Dendritic cell treated with granulocyte-macrophage colony-stimulating factor and Interleukin-4, amounts not matched to agents 40 ng/mL and 50 ng/mL, for 4 days (primary cell): ENCODE data around the gene UBE2H.
"Not testable (repeated sequence)": the region's sequence is repeated elsewhere in the genome, so short reads cannot be mapped to it uniquely, and the experiment has no call there.

ENCODE experiments used
- H3K27ac Mint-ChIP-seq: one replicate; pipeline ENCODE4 v1.8.0; 2022; ENCODE audit warnings: mild to moderate bottlenecking, mixed read lengths
- H3K27me3 Mint-ChIP-seq: one replicate; pipeline ENCODE4 v1.8.0; 2022; ENCODE audit warnings: mild to moderate bottlenecking, mixed read lengths
- H3K36me3 Mint-ChIP-seq: one replicate; pipeline ENCODE4 v1.8.0; 2022; ENCODE audit warnings: low read depth, mixed read lengths
- H3K4me1 Mint-ChIP-seq: one replicate; pipeline ENCODE4 v1.8.0; 2022; ENCODE audit warnings: low read depth, mixed read lengths
- H3K4me3 Mint-ChIP-seq: one replicate; pipeline ENCODE4 v1.8.0; 2022; ENCODE audit warnings: mild to moderate bottlenecking, moderate library complexity, mixed read lengths
- H3K9me3 Mint-ChIP-seq: one replicate; pipeline ENCODE4 v1.8.0; 2022; ENCODE audit warnings: mixed read lengths
- intact Hi-C: fragments of 100-400 bp; cut with micrococcal nuclease; formaldehyde crosslinking; loops from one replicate; pipeline ENCODE4 v1.15.0; 2022

The UBE2H gene

GRCh38 chr7:129952653-129953560, at the start of gene UBE2H:
TSS of gene UBE2H (minus strand) at chr7:129952960. CDS start at chr7:129952555, 405 bp downstream.
- no peaks in the 10 kb centered on the region for H3K9me3 Mint-ChIP-seq
- H3K36me3 Mint-ChIP-seq = peaks cover 17% of the 10 kb centered on the region
- no peaks in the 10 kb centered on the region for H3K4me1 Mint-ChIP-seq
- no peak within 1 kb of the TSS for H3K27ac Mint-ChIP-seq
- intact Hi-C loops = loop anchor here (10.0 kb wide), 1 partner anchor 338 kb away; the partner anchor contains the start of gene NRF1
- peaks cover 7% of the 10 kb centered on the region for H3K27me3 Mint-ChIP-seq
- H3K4me3 Mint-ChIP-seq = no peak within 1 kb of the TSS

- Mint-ChIP-seq H3K27ac (no peak overlapping the region), H3K4me1 (no peaks in the 10 kb centered on the region), H3K36me3 (no peaks in the 10 kb centered on the region), H3K4me3 (no peak overlapping the region), H3K9me3 (no peaks in the 10 kb centered on the region), H3K27me3 (no peaks in the 10 kb centered on the region)
- intact Hi-C loops = no loop called here
Measured at GRCh38 chr7:129998446-129998845, 45.7 kb upstream of the UBE2H start.

- Mint-ChIP-seq H3K9me3 (no peaks in the 10 kb centered on the region), H3K27me3 (no peaks in the 10 kb centered on the region), H3K4me1 (no peaks in the 10 kb centered on the region), H3K36me3 (no peaks in the 10 kb centered on the region), H3K4me3 (no peak overlapping the region), H3K27ac (no peak overlapping the region)
- intact Hi-C loops = no loop called here
Measured at GRCh38 chr7:129997285-129997684, 44.5 kb upstream of the UBE2H start.

GRCh38 chr7:129993275-129993674, 40.5 kb upstream of the UBE2H start:
- Mint-ChIP-seq H3K36me3 (no peaks in the 10 kb centered on the region), H3K4me3 (no peak overlapping the region), H3K27me3 (peaks cover 1% of the 10 kb centered on the region), H3K4me1 (no peaks in the 10 kb centered on the region), H3K9me3 (no peaks in the 10 kb centered on the region), H3K27ac (no peak overlapping the region)
- intact Hi-C loops = no loop called here

- no peak overlapping the region for H3K27ac Mint-ChIP-seq
- H3K4me1 Mint-ChIP-seq = no peaks in the 10 kb centered on the region
- intact Hi-C loops = no loop called here
- no peaks in the 10 kb centered on the region for H3K9me3 Mint-ChIP-seq
- no peak overlapping the region for H3K4me3 Mint-ChIP-seq
- peaks cover 1% of the 10 kb centered on the region for H3K27me3 Mint-ChIP-seq
- no peaks in the 10 kb centered on the region for H3K36me3 Mint-ChIP-seq
Measured at GRCh38 chr7:129990403-129991192, 37.8 kb upstream of the UBE2H start.

GRCh38 chr7:129989466-129989865, 36.7 kb upstream of the UBE2H start:
- no peaks in the 10 kb centered on the region for H3K4me1 Mint-ChIP-seq
- peaks cover 1% of the 10 kb centered on the region for H3K27me3 Mint-ChIP-seq
- H3K9me3 Mint-ChIP-seq = no peaks in the 10 kb centered on the region
- no peak overlapping the region for H3K27ac Mint-ChIP-seq
- intact Hi-C loops = no loop called here
- no peaks in the 10 kb centered on the region for H3K36me3 Mint-ChIP-seq
- H3K4me3 Mint-ChIP-seq = no peak overlapping the region

GRCh38 chr7:129986600-129986999, 33.8 kb upstream of the UBE2H start:
- intact Hi-C loops = no loop called here
- no peaks in the 10 kb centered on the region for H3K9me3 Mint-ChIP-seq

GRCh38 chr7:129980667-129981066, 27.9 kb upstream of the UBE2H start:
- no peaks in the 10 kb centered on the region for H3K36me3 Mint-ChIP-seq
- H3K4me1 Mint-ChIP-seq = no peaks in the 10 kb centered on the region
- no peaks in the 10 kb centered on the region for H3K9me3 Mint-ChIP-seq
- H3K4me3 Mint-ChIP-seq = no peak overlapping the region
- H3K27me3 Mint-ChIP-seq = peaks cover 5% of the 10 kb centered on the region
- intact Hi-C loops = no loop called here
- no peak overlapping the region for H3K27ac Mint-ChIP-seq

More at GRCh38 chr7:129986600-129986999, 33.8 kb upstream of the UBE2H start:
- Mint-ChIP-seq H3K4me1 (no peaks in the 10 kb centered on the region), H3K4me3 (no peak overlapping the region), H3K36me3 (no peaks in the 10 kb centered on the region), H3K27me3 (peaks cover 6% of the 10 kb centered on the region), H3K27ac (no peak overlapping the region)

- intact Hi-C loops = no loop called here
- Mint-ChIP-seq H3K4me3 (no peak overlapping the region), H3K27ac (no peak overlapping the region), H3K27me3 (no peaks in the 10 kb centered on the region), H3K9me3 (no peaks in the 10 kb centered on the region), H3K36me3 (no peaks in the 10 kb centered on the region), H3K4me1 (no peaks in the 10 kb centered on the region)
Measured at GRCh38 chr7:129975309-129975708, 22.5 kb upstream of the UBE2H start.

- H3K9me3 Mint-ChIP-seq = no peaks in the 10 kb centered on the region
- intact Hi-C loops = no loop called here
- no peak overlapping the region for H3K4me3 Mint-ChIP-seq
- H3K36me3 Mint-ChIP-seq = no peaks in the 10 kb centered on the region
- H3K27me3 Mint-ChIP-seq = no peaks in the 10 kb centered on the region
- H3K4me1 Mint-ChIP-seq = no peaks in the 10 kb centered on the region
- no peak overlapping the region for H3K27ac Mint-ChIP-seq
Measured at GRCh38 chr7:129970816-129971215, 18.1 kb upstream of the UBE2H start.

GRCh38 chr7:129969881-129970446, 17.2 kb upstream of the UBE2H start:
- intact Hi-C loops = no loop called here
- no peaks in the 10 kb centered on the region for H3K36me3 Mint-ChIP-seq
- no peaks in the 10 kb centered on the region for H3K27me3 Mint-ChIP-seq
- H3K4me1 Mint-ChIP-seq = no peaks in the 10 kb centered on the region
- no peaks in the 10 kb centered on the region for H3K9me3 Mint-ChIP-seq
- no peak overlapping the region for H3K27ac Mint-ChIP-seq
- H3K4me3 Mint-ChIP-seq = no peak overlapping the region

- H3K9me3 Mint-ChIP-seq = no peaks in the 10 kb centered on the region
- no peak overlapping the region for H3K27ac Mint-ChIP-seq
- no peaks in the 10 kb centered on the region for H3K27me3 Mint-ChIP-seq
- intact Hi-C loops = no loop called here
- H3K4me1 Mint-ChIP-seq = no peaks in the 10 kb centered on the region
- H3K4me3 Mint-ChIP-seq = no peak overlapping the region
- H3K36me3 Mint-ChIP-seq = no peaks in the 10 kb centered on the region
Measured at GRCh38 chr7:129968592-129969383, 16.0 kb upstream of the UBE2H start.

- H3K27ac Mint-ChIP-seq, H3K27me3 Mint-ChIP-seq, H3K4me3 Mint-ChIP-seq, H3K9me3 Mint-ChIP-seq, H3K36me3 Mint-ChIP-seq, intact Hi-C loops: not testable (repeated sequence)
- peaks cover 19% of the 10 kb centered on the region for H3K4me1 Mint-ChIP-seq
Measured at GRCh38 chr7:129960204-129960475, 7.4 kb upstream of the UBE2H start.
